Uterus (tissue), 2 donors: ENCODE data around the gene ADGRD2.

Source experiments
- CTCF ChIP-seq, 4 experiments: fragments of 200-600 bp in 2 of 4; fragments of 450-650 bp in 2 of 4; sonication (generic) in 2 of 4; IDR thresholded peaks; one replicate each; pipeline ENCODE4 v1.5.1; 2016 to 2019; ENCODE audit warnings: antibody characterized with exemption in 4 of 4, mild to moderate bottlenecking in 2 of 4, moderate library complexity in 1 of 4
- POLR2A ChIP-seq, 2 donors: fragments of 450-650 bp; IDR thresholded peaks; one replicate each; pipeline ENCODE4 v1.6.1; 2016; ENCODE audit warnings: antibody characterized with exemption in 2 of 2, mild to moderate bottlenecking in 1 of 2, moderate library complexity in 1 of 2

- TF ChIP-seq CTCF (IDR thresholded peaks at IDR 0.05) (no peak), POLR2A (IDR thresholded peaks at IDR 0.05) (no peak)
Measured at GRCh38 chr9:124450931-124451661, 845 bp downstream of the ADGRD2 start.
